Mononuclear cell (primary cell): ENCODE measurements around the gene SLC47A2. TPM values are rescaled to one million over a fixed set of nuclear protein-coding genes. Genes with fewer than 3 reads are reported as not detected.

Source experiments
- H3K27me3 ChIP-seq: 2 replicates; pipeline ENCODE4 v1.6.0; 2011; ENCODE audit warnings: low read length, control low read depth; ENCODE audit not compliant: insufficient read depth
- H3K4me1 ChIP-seq: 2 replicates; pipeline ENCODE4 v1.5.1; 2011; ENCODE audit warnings: mild to moderate bottlenecking, low read length, control low read depth; ENCODE audit not compliant: insufficient read depth
- H3K4me3 ChIP-seq: 2 replicates; pipeline ENCODE4 v1.5.1; 2011; ENCODE audit warnings: mild to moderate bottlenecking, low read length, moderate library complexity
- H3K9me3 ChIP-seq: 2 replicates; pipeline ENCODE4 v1.5.1; 2011; ENCODE audit warnings: low read depth, mild to moderate bottlenecking, control low read depth, low read length
- total RNA-seq: library from RNA; depleted of rRNA; stranded (reverse); fragments of >200 nt; gene quantifications from one replicate; pipeline ENCODE4 v1.2.3, GENCODE V29; 2012

The SLC47A2 gene
- total RNA-seq, 1 donor: not detected

DNA sequence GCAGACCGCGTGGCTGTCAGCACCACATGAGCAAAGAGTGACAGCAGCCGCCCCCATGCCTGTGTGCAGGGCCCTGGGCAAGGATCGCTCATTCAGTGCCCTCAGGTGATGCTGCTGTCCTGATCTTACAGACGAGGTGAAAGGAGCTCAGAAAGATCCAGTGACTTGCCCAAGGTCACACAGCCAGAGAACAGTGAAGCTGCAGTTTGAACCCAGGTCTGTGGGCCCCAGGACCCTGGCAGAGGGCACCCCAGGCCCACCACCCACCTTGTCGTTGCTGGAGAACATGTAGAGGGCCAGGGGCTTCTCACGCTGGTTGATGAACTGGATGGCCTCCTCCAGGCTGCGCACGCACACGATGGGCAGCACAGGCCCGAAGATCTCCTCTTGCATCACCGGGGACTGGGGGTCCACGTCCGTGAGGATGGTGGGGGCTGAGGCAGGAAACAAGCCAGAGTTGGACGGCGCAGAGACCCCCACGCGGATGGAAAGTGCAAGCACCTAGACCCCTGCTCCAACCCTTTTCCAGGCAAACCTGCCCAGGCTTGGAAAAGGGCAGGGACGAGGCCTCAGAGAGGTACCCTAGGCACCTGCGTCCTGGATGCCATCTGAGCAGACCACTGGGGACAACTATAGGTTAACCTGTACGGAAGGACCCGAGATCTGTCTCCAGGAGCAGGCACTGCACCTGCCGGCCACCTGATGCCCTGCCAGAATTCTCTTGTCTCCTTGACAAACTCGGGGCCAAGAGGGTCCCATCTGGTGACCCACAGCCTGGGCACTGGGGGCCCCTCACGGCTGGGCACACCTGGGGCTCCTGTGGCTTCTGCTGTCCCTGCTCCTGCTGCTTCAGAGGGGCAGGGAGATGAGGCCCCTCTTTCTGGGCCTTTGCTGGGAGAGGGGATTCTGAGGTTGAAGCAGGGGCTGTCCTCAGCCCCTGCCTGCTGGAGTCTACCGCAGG, 23.1 kb upstream of the SLC47A2 start:
- no peaks in the 10 kb centered on the region for H3K4me1 ChIP-seq
- H3K4me3 ChIP-seq: no peak overlapping the region
- no peaks in the 10 kb centered on the region for H3K9me3 ChIP-seq
- H3K27me3 ChIP-seq: no peaks in the 10 kb centered on the region

DNA sequence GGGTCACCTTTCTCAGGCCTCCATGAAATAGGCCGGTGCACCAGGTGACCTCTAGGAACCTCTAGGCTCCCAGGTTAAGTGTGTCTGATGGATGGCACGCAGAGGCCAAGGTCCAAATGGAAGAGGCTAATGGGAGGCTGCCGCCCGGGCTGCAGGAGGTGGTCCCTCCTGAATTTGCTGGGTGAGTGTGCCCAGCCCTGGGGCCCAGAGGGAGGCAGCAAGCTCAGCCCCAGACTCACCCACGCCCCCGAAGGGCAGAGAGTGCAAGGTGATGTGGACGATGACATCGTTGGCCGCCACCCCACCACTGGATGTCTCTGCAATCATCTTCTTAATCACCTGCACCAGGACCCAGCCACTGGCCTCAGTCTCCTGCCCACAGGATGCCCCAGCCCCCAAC, 22.4 kb upstream of the SLC47A2 start:
- Histone ChIP-seq H3K27me3 (no peaks in the 10 kb centered on the region), H3K9me3 (no peaks in the 10 kb centered on the region), H3K4me1 (no peaks in the 10 kb centered on the region), H3K4me3 (no peak overlapping the region)

- Histone ChIP-seq H3K27me3 (no peaks in the 10 kb centered on the region), H3K4me1 (no peaks in the 10 kb centered on the region), H3K9me3 (no peaks in the 10 kb centered on the region), H3K4me3 (no peak overlapping the region)
These were observed 21.7 kb upstream of the SLC47A2 start for GRCh38 chr17:19738073-19738449.

- H3K4me1 ChIP-seq: no peaks in the 10 kb centered on the region
- H3K27me3 ChIP-seq: no peaks in the 10 kb centered on the region
- no peak overlapping the region for H3K4me3 ChIP-seq
- H3K9me3 ChIP-seq: no peaks in the 10 kb centered on the region
These were observed 21.1 kb upstream of the SLC47A2 start for GRCh38 chr17:19737305-19738072.

DNA sequence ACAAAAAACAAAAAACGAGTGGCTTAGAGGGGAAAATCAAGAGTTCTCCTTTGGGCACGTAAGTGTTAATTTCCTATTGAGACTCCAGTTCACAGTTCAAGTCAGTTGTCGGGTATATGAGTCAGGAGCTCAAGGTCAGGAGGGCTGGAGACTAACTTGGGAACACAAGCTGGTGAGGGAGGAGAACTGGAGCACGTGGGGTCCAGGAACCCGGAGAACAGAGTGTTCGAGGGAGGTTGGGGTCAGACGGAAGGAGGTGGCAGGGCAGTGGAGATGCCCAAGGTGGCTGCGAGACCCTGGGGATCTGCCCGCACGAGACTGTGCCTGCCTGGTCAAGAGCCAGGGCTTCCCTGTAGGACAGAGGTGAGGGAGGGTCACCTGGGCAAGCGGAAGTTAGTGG, 19.7 kb upstream of the SLC47A2 start:
- no peak overlapping the region for H3K4me3 ChIP-seq
- no peaks in the 10 kb centered on the region for H3K9me3 ChIP-seq
- peaks cover 5% of the 10 kb centered on the region for H3K4me1 ChIP-seq
- no peaks in the 10 kb centered on the region for H3K27me3 ChIP-seq

GRCh38 chr17:19733953-19734526, 17.7 kb upstream of the SLC47A2 start:
- H3K9me3 ChIP-seq: no peaks in the 10 kb centered on the region
- no peak overlapping the region for H3K4me3 ChIP-seq
- H3K27me3 ChIP-seq: no peaks in the 10 kb centered on the region
- H3K4me1 ChIP-seq: peaks cover 10% of the 10 kb centered on the region

GRCh38 chr17:19731626-19732025, 15.2 kb upstream of the SLC47A2 start:
- Histone ChIP-seq H3K4me3 (no peak overlapping the region), H3K4me1 (peaks cover 20% of the 10 kb centered on the region), H3K9me3 (no peaks in the 10 kb centered on the region), H3K27me3 (no peaks in the 10 kb centered on the region)

DNA sequence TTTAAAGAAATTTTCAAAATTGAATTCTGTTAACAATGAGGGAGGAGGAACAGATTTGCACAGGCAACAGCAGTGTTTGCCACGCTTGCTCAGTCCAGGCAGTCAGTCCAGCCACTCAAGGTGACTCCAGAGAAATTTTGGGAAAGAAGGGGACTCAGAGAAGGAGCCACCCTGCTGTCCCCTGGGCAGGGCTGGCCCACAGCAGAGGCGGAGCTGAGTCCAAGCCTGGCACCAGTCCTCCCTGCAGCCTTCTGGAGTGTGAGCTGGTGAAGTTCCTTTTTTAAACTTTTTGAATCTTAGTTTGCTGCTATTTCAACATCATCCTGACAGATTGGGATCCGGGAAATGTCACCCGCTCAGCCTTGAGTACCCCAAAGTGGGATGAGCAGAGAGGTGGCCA, 14.5 kb upstream of the SLC47A2 start:
- Histone ChIP-seq H3K27me3 (no peaks in the 10 kb centered on the region), H3K4me1 (peaks cover 21% of the 10 kb centered on the region), H3K4me3 (no peak overlapping the region), H3K9me3 (no peaks in the 10 kb centered on the region)

DNA sequence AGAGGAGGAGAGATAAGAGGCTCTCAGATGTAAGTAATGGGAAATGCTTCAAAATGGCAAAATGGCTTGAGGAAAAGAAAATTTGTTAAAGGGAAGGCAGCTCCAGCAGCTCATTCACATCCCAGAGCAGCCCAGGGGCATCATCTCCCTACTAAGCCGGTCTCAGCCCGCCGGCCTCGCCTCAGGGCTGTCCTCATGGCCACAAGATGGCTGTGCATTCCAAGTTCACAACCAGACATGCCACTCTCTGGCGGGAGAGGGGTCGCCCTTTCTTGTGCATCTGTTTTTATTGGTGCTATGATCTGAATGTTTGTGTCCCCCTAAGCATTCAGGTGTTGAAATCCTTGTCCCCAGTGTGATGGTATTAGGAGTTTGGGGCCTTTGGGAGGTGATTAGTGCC, 13.5 kb upstream of the SLC47A2 start:
- Histone ChIP-seq H3K4me3 (no peak overlapping the region), H3K27me3 (no peaks in the 10 kb centered on the region), H3K4me1 (peaks cover 30% of the 10 kb centered on the region), H3K9me3 (no peaks in the 10 kb centered on the region)

DNA sequence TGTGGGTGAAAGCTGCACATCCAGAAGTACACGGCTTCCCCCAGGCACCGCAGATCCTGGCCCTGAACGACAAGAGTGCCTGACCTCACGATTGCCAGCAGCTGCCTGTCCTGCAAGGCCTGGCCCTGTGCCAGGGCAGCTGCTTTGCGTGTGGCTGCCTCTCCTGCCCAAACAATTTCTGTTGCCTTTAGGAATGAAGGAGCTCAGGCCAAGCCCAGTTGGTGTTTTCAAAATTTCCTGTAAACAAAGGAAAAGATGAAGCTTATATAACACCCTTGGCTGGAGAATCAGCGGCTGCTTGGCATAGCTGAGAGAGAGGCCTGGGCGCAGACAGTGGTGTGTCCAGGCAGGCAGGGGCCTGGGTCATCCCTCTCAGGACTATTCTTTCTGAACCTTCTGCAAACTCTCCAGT, 11.7 kb upstream of the SLC47A2 start:
- no peak overlapping the region for H3K4me3 ChIP-seq
- H3K9me3 ChIP-seq: no peaks in the 10 kb centered on the region
- no peaks in the 10 kb centered on the region for H3K27me3 ChIP-seq
- H3K4me1 ChIP-seq: peaks cover 43% of the 10 kb centered on the region

- Histone ChIP-seq H3K4me3 (no peak overlapping the region), H3K4me1 (peaks cover 43% of the 10 kb centered on the region), H3K27me3 (no peaks in the 10 kb centered on the region), H3K9me3 (no peaks in the 10 kb centered on the region)
These were observed 11.2 kb upstream of the SLC47A2 start for GRCh38 chr17:19727501-19728078.

DNA sequence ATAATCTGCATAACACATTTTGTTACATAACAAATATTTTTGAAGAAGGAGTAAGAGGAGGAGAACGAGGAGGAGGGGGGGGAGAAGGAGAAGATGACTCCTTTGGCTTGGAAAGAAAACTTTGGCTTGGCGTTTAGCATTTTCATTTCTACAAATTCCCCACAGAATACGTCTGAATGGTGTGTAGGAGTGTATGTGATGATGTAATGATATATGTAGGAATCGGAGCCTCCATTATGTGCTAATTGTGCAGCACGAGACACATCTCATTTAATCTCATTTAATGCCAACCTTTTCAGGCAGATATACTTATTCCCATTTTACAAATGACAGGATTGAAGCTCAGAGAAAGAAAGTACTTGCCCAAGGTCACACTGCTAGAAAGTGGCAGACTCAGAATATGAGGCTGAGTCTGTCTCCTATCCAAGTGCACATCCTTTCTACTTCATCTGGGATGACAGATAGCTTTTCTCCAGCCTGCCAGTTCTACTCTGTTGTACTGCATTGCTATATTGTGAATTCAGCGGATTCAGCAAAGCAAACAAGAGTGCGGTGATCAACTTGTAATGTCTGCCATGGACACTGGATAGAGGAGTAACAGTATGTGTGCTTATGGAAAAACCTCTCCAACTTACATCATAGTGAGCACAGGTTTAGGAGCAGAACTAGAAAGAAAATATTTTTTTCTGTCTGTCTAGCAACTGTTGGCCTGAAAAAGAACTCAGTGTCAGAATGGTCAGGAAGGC, 10.4 kb upstream of the SLC47A2 start:
- Histone ChIP-seq H3K4me1 (peaks cover 43% of the 10 kb centered on the region), H3K27me3 (no peaks in the 10 kb centered on the region), H3K4me3 (no peak overlapping the region), H3K9me3 (no peaks in the 10 kb centered on the region)

- no peak overlapping the region for H3K4me3 ChIP-seq
- peaks cover 34% of the 10 kb centered on the region for H3K4me1 ChIP-seq
- no peaks in the 10 kb centered on the region for H3K9me3 ChIP-seq
- no peaks in the 10 kb centered on the region for H3K27me3 ChIP-seq
These were observed 9.1 kb upstream of the SLC47A2 start for GRCh38 chr17:19725486-19725885.
